Fibroblast of the aortic adventitia (primary cell): ENCODE measurements around the gene ERC1. TPM values are rescaled to one million over a fixed set of nuclear protein-coding genes. Genes with fewer than 3 reads are reported as not detected.
"Not testable (repeated sequence)": the region's sequence is repeated elsewhere in the genome, so short reads cannot be mapped to it uniquely, and the experiment has no call there.

ENCODE experiments used
- DNase-seq: peaks from one replicate; pipeline ENCODE4 v3.0.0-alpha.2; 2010; ENCODE audit warnings: low read depth
- H3K4me3 ChIP-seq: 2 replicates; pipeline ENCODE4 v1.5.1; 2011; ENCODE audit warnings: low read depth, mild to moderate bottlenecking, control low read depth, low read length, moderate library complexity
- total RNA-seq: library from RNA; depleted of rRNA; stranded (reverse); fragments of >200 nt; gene quantifications from 2 replicates; pipeline ENCODE4 v1.2.3, GENCODE V29; 2012; ENCODE audit warnings: low replicate concordance
- TF ChIP-seq, protein P1 (sequence below): IDR thresholded peaks from 2 replicates; pipeline ENCODE4 v1.5.1; 2011; ENCODE audit warnings: mild to moderate bottlenecking, low read length, control low read depth, inconsistent platforms; ENCODE audit not compliant: insufficient read depth

ERC1 gene
- total RNA-seq, 1 donor: 50.9 TPM

DNA sequence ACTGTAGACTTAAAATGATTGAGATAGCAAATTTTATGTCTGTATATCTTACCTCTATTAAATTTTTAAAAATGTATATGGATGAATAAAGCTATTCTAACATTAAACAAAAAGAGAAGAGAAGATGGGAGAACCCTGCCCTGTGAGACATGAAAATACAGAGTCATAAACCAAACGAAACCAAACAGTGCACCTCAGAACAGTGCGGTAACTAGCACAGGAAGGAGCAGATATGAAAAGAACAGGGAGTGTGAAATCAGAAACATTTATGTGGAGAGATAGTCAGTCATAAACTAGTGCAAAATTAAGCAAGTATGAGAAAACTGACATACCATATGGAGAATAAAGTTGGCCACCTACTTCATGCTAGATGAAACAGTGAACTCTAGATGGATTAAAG lies 135.1 kb downstream of the ERC1 start:
- TF ChIP-seq, protein P1, sequence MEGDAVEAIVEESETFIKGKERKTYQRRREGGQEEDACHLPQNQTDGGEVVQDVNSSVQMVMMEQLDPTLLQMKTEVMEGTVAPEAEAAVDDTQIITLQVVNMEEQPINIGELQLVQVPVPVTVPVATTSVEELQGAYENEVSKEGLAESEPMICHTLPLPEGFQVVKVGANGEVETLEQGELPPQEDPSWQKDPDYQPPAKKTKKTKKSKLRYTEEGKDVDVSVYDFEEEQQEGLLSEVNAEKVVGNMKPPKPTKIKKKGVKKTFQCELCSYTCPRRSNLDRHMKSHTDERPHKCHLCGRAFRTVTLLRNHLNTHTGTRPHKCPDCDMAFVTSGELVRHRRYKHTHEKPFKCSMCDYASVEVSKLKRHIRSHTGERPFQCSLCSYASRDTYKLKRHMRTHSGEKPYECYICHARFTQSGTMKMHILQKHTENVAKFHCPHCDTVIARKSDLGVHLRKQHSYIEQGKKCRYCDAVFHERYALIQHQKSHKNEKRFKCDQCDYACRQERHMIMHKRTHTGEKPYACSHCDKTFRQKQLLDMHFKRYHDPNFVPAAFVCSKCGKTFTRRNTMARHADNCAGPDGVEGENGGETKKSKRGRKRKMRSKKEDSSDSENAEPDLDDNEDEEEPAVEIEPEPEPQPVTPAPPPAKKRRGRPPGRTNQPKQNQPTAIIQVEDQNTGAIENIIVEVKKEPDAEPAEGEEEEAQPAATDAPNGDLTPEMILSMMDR: no peak
- no peak overlapping the region for H3K4me3 ChIP-seq
- no peak for DNase-seq

DNA sequence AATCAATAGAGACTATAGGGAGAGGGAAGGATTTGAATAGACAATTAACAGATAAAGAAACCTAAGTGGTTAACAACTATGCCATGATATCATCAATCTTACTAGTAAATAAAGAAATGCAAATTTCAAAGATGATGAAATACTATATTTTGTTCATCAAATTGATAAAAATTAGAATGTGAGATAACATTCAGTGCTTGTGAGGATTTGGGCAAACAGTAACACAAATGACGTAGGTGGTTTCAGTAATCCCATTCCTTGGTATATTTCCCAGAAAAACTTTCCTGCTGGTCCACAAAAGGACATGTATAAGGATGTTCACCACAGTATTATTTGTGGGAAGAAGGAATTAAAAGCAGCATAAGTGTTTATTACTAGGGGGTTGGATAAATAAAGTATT lies 136.0 kb downstream of the ERC1 start:
- TF ChIP-seq, protein P1: no peak
- no peak overlapping the region for H3K4me3 ChIP-seq
- DNase-seq: no peak

DNA sequence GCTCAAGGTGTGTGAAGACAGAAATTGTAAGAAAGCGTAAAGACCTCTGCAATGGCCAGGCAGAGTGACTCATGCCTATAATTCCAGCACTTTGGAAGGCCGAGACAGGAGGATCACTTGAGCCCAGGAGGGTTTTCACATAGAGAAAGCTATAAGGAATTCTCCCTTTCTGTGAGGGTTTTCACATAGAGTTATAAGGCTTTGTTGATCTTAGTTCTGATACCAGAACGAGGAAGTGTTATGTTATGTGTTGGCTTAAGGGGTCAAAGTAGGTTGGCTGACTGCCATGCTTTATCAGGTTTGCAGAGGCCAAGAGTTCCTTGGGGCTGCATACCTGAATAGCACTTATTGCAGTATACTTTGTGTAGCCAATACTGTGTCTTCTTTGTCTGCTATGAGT lies 139.1 kb downstream of the ERC1 start:
- H3K4me3 ChIP-seq: no peak overlapping the region
- TF ChIP-seq, protein P1: no peak
- DNase-seq: peak; percentile 2

DNA sequence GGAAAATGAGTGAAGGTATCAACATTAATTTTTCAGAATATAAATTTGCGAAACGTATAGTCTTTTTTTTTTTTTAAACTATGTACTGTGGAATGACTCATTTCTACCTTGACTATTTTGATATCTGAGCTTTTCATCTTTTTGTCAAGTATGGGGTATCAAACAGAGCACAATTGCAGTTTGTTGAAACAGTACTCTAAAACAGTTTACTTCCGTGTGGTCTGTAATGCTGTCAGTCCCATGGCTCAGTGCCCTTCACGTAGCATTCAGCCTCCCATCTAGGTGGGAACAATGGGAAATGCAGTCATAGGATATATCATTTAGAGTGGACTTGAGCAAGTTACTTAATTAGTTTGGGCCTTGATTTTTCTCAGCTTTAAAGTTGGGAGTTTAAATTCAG lies 139.5 kb downstream of the ERC1 start:
- H3K4me3 ChIP-seq: no peak overlapping the region

DNA sequence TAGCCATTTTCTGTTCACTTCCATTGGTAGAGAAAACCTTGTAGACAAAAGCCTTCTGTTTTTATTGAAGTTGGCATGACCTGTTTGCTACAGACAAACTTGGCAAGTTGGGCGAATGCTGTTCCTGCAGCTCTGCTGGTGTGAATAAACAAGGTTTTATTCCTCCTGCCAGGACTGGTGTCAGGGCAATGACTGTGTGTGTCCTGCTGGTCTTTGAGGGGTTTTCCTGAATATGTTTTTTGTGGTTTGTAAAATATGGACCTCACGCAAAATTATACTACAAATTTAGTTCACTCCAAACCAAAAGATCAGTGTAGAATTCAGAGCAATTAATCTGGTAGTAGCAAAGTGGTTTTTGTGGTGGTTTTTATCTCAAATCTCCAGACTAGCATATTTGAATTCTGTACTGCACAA lies 140.8 kb downstream of the ERC1 start:
- no peak for DNase-seq
- H3K4me3 ChIP-seq: no peak overlapping the region
- TF ChIP-seq, protein P1: no peak

More for the DNA sequence above, 139.5 kb downstream of the ERC1 start:
- TF ChIP-seq, protein P1: no peak
- no peak for DNase-seq

DNA sequence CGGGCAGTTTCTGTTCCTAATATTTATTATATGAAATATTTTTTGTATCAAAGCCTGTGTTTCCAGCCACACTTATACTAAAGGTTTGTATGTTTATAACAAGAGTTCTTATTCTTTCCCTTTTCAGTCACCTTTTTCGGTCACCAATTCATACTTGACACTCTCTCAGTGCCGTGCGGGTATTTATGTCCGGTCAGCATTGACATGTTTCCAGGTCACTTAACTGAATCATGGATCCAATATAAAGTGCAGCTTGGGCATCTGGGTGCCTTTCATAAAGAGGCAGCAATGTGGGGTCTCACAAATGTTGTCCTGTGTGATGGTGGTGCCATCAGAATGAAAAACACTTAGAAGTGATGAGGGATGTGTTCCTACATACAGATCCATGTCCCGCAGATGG lies 141.3 kb downstream of the ERC1 start:
- DNase-seq: no peak
- H3K4me3 ChIP-seq: no peak overlapping the region
- TF ChIP-seq, protein P1: no peak

DNA sequence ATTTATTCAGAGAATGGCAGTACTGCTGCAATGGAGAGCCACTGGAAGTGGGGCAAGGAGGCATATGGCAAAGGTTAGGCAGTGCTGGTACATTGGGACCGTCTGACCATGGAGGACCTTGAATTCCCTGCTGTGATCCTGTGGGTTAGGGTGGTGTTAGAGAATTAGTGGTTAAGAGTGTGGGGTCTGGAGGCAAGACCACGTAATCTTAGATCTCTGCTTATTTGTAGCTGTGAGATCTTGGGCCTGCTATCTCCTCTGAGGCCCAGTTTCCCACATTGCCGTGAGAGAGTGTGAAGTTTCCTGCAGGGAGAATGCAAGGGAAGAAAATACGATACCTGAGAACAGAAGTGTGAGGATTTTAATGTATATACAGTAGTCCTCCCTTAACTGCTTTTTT lies 147.7 kb downstream of the ERC1 start:
- TF ChIP-seq, protein P1: no peak
- DNase-seq: no peak

DNA sequence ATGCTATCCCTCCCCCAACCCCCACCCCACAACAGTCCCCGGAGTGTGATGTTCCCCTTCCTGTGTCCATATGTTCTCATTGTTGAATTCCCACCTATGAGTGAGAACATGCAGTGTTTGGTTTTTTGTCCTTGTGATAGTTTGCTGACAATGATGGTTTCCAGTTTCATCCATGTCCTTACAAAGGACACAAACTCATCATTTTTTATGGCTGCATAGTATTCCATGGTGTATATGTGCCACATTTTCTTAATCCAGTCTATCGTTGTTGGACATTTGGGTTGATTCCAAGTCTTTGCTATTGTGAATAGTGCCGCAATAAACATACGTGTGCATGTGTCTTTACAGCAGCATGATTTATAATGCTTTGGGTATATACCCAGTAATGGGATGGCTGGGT lies 155.7 kb downstream of the ERC1 start:
- not testable (repeated sequence) for H3K4me3 ChIP-seq, DNase-seq

More for the DNA sequence above, 147.7 kb downstream of the ERC1 start:
- H3K4me3 ChIP-seq: no peak overlapping the region
